GM12878 (cell line): Measurements from ENCODE around the gene RAMACL. TPM values are rescaled to one million over a fixed set of nuclear protein-coding genes. Genes with fewer than 3 reads are reported as not detected.

Experiments used
- ATAC-seq: fragments of 200-7000 bp; cut with Tn5 transposase; 3 replicates; pipeline ENCODE4 v1.9.1; 2020; ENCODE audit warnings: mild to moderate bottlenecking, moderate library complexity
- BruUV-seq: library from RNA; stranded (reverse); fragments of 400-500 nt; replicated peaks from 2 replicates; lab custom pipeline; 2021; lab: Mats Ljungman, UMichigan
- CTCF ChIA-PET: fragments of 300-600 bp; sonication (Branson Sonifier 250); formaldehyde crosslinking; extraction: SDS; loops from one replicate; lab custom pipeline; 2021; ENCODE audit warnings: inconsistent platforms; lab: Yijun Ruan, JAX
- POLR2A ChIA-PET: fragments of 350-600 bp; formaldehyde crosslinking; extraction: SDS; loops from one replicate; lab custom pipeline; 2021; ENCODE audit warnings: inconsistent platforms; lab: Charles Lee
- RAD21 ChIA-PET: fragments of 300-600 bp; sonication (Branson Sonifier 250); formaldehyde crosslinking; loops from one replicate; lab custom pipeline; 2023; ENCODE audit warnings: antibody characterized with exemption; ENCODE audit not compliant: unreplicated experiment; lab: Charles Lee
- SMC1A ChIA-PET: fragments of 300-600 bp; sonication (Branson Sonifier 250); formaldehyde crosslinking; loops from one replicate; lab custom pipeline; 2023; ENCODE audit not compliant: unreplicated experiment, uncharacterized antibody; lab: Charles Lee
- DNase-seq: peaks from one replicate; pipeline ENCODE4 v3.0.0-alpha.2; 2011; ENCODE audit warnings: low read depth, low spot score
- FAIRE-seq: peaks from 3 replicates; lab custom pipeline; 2011; peaks lifted over from hg19 to GRCh38; lab: Jason Lieb, UNC
- H2AFZ ChIP-seq: 2 replicates; pipeline ENCODE4 v1.6.0; 2011; ENCODE audit warnings: low read depth, low read length, control low read depth; ENCODE audit not compliant: control insufficient read depth
- H3K27ac ChIP-seq: 2 replicates; pipeline ENCODE4 v1.5.1; 2011; ENCODE audit warnings: control low read depth; ENCODE audit not compliant: control insufficient read depth, insufficient read depth
- H3K27me3 ChIP-seq, 2 experiments: replicated peaks in 1 of 2; 2 replicates each; pipeline versions ENCODE4 v1.6.0 to v1.6.1; 2011; ENCODE audit warnings: low read length in 1 of 2; ENCODE audit not compliant: control insufficient read depth in 2 of 2, insufficient read depth in 2 of 2
- H3K36me3 ChIP-seq, 2 experiments: 2 replicates each; pipeline ENCODE4 v1.5.1; 2011; ENCODE audit warnings: low read length in 1 of 2; ENCODE audit not compliant: control insufficient read depth in 2 of 2, insufficient read depth in 2 of 2
- H3K4me1 ChIP-seq: 2 replicates; pipeline ENCODE4 v1.6.1; 2011; ENCODE audit warnings: mild to moderate bottlenecking, low read length, moderate library complexity, mixed read lengths; ENCODE audit not compliant: control insufficient read depth, insufficient read depth
- H3K4me2 ChIP-seq: 2 replicates; pipeline ENCODE4 v1.6.0; 2011; ENCODE audit warnings: control low read depth; ENCODE audit not compliant: control insufficient read depth, insufficient read depth
- H3K4me3 ChIP-seq: fragments of 200-600 bp; sonication (generic); 2 replicates; pipeline ENCODE4 v1.5.1; 2016
- H3K79me2 ChIP-seq: 2 replicates; pipeline ENCODE4 v1.6.0; 2011; ENCODE audit warnings: low read length; ENCODE audit not compliant: control insufficient read depth, insufficient read depth
- H3K9ac ChIP-seq: 2 replicates; pipeline ENCODE4 v1.8.0; 2011; ENCODE audit warnings: low read length, control low read depth, mixed read lengths; ENCODE audit not compliant: control insufficient read depth, insufficient read depth
- H3K9me3 ChIP-seq: replicated peaks from 3 replicates; pipeline ENCODE4 v1.5.1; 2011; ENCODE audit warnings: mild to moderate bottlenecking, low read length; ENCODE audit not compliant: control insufficient read depth, insufficient read depth
- H4K20me1 ChIP-seq: 2 replicates; pipeline ENCODE4 v1.6.0; 2011; ENCODE audit not compliant: control insufficient read depth, insufficient read depth
- BACH1 ChIP-seq: fragments of 450-650 bp; IDR thresholded peaks from 2 replicates; pipeline ENCODE4 v1.6.1; 2017; ENCODE audit warnings: mild to moderate bottlenecking, borderline replicate concordance
- BCL11A ChIP-seq: IDR thresholded peaks from 2 replicates; pipeline ENCODE4 v1.6.1; 2011; ENCODE audit warnings: low read depth, low read length
- ESRRA ChIP-seq: IDR thresholded peaks from 2 replicates; pipeline ENCODE4 v1.6.1; 2012; ENCODE audit warnings: mild to moderate bottlenecking, low read length, improper control_type of control experiment
- HCFC1 ChIP-seq: fragments of 150-350 bp; IDR thresholded peaks from 2 replicates; pipeline ENCODE4 v1.6.1; 2014; ENCODE audit warnings: low read length
- IKZF1 ChIP-seq: fragments of 450-650 bp; conservative IDR thresholded peaks from 2 replicates; pipeline ENCODE4 v1.6.1; 2017; ENCODE audit warnings: antibody characterized with exemption, mild to moderate bottlenecking
- MYB ChIP-seq: fragments of 150-350 bp; IDR thresholded peaks from 2 replicates; pipeline ENCODE4 v1.6.1; 2014; ENCODE audit warnings: mild to moderate bottlenecking, low read depth, low read length, borderline replicate concordance
- MYC ChIP-seq: IDR thresholded peaks from 2 replicates; pipeline ENCODE4 v1.6.1; 2011; ENCODE audit warnings: mild to moderate bottlenecking, low read length, moderate library complexity, inconsistent platforms; ENCODE audit not compliant: insufficient read depth, insufficient replicate concordance, insufficient read length, severe bottlenecking
- RBBP5 ChIP-seq: fragments of 200-600 bp; sonication (generic); conservative IDR thresholded peaks from 2 replicates; pipeline ENCODE4 v1.6.1; 2016
- SUZ12 ChIP-seq: fragments of 200-600 bp; sonication (generic); IDR thresholded peaks from one replicate; pipeline ENCODE4 v1.6.1; 2018; ENCODE audit warnings: antibody characterized with exemption, mild to moderate bottlenecking; ENCODE audit not compliant: unreplicated experiment
- WGBS: methylation state at CpG from one replicate; pipeline ENCODE4 v1.1.6; 2016; ENCODE audit warnings: low lambda C conversion rate; ENCODE audit not compliant: insufficient replicate concordance, insufficient coverage; ENCODE audit errors: missing lambda C conversion rate; 5-methylcytosine and 5-hydroxymethylcytosine counted together
- in situ Hi-C: fragments of 300-500 bp; cut with MboI; formaldehyde crosslinking; loops from 9 replicates; pipeline ENCODE4 v1.14.3; 2018; ENCODE audit warnings: mixed read lengths
- intact Hi-C: fragments of 100-400 bp; cut with micrococcal nuclease; formaldehyde crosslinking; loops from one replicate; pipeline ENCODE4 v1.14.2; 2022; ENCODE audit not compliant: unreplicated experiment
- polyA plus RNA-seq, 11 experiments: library from polyadenylated mRNA; depleted of rRNA in 4 of 11; unstranded in 6 of 11; stranded (reverse) in 5 of 11; fragments of >200 nt; fragmentation: Nextera tagmentation in 4 of 11; fragmentation: Illumina TruSeq in 1 of 11; extraction: Ambion mirVana in 4 of 11; extraction: Trizol in 1 of 11; gene quantifications; 1 replicate in 1 of 11; 2 replicates in 10 of 11; pipeline versions ENCODE4 v1.2.1 to v1.2.3, GENCODE V29; 2011 to 2016; ENCODE audit warnings: inconsistent platforms in 2 of 11, missing spikeins in 2 of 11, low read depth in 1 of 11
- total RNA-seq, 4 experiments: library from RNA; depleted of rRNA in 3 of 4; stranded (reverse); fragments of >200 nt in 3 of 4; fragmentation: Illumina TruSeq in 1 of 4; extraction: Trizol in 1 of 4; gene quantifications; 2 replicates each; pipeline versions ENCODE4 v1.2.1 to v1.2.3, GENCODE V29; 2013 to 2021

The RAMACL gene
- total and polyA plus RNA-seq, 10 of the 15 experiments (the other 5 are each of a cell fraction or from before 2014, with no cell fraction given), result 0.09 to 1.3 (median 0.31) TPM; not detected in 1

GRCh38 chr6:166584155-166584554, 2.3 kb downstream of the RAMACL start:
- Histone ChIP-seq H3K4me1 (peaks cover 20% of the 10 kb centered on the region), H3K36me3 (no peaks in the 10 kb centered on the region), H3K9me3 (no peaks in the 10 kb centered on the region), H4K20me1 (no peaks in the 10 kb centered on the region), H3K4me3 (no peak overlapping the region), H3K9ac (no peak overlapping the region), H3K27me3 (no peaks in the 10 kb centered on the region), H3K27ac (no peak overlapping the region), H3K4me2 (no peak overlapping the region), H2AFZ (no peak overlapping the region), H3K79me2 (no peaks in the 10 kb centered on the region)
- ATAC-seq (no peak), DNase-seq (no peak), FAIRE-seq (no peak)
- intact Hi-C loops, result no loop called here
- ChIA-PET RAD21 (no interaction called here), CTCF (interaction anchor here (1.0 kb wide), 1 partner anchor 17 kb away, joined by 3 read pairs; no protein-coding TSS in a partner anchor), POLR2A (no interaction called here), SMC1A (interaction anchor here (0.6 to 1.8 kb wide), 3 partner anchors 16 to 892 kb away, joined by 3 to 4 read pairs (median 3); no protein-coding TSS in a partner anchor)
- no peak for TF ChIP-seq SUZ12
- no peak for TF ChIP-seq BCL11A
- no peak for TF ChIP-seq BACH1
- TF ChIP-seq IKZF1, result no peak
- TF ChIP-seq MYC, result no peak
- TF ChIP-seq ESRRA, result no peak
- TF ChIP-seq HCFC1, result no peak
- no peak for TF ChIP-seq MYB
- TF ChIP-seq RBBP5, result no peak
- no TSS peak for BruUV-seq
- WGBS, result 66% methylated on average over 3 of the region's 3 CpGs
- in situ Hi-C loops, result no loop called here
